Astrocyte (in vitro differentiated cells and primary cell): ENCODE results near the gene STARD8.
"Not testable (repeated sequence)": the region's sequence is repeated elsewhere in the genome, so short reads cannot be mapped to it uniquely, and the experiment has no call there.

Experiments
- EZH2 ChIP-seq: IDR thresholded peaks from 2 replicates; pipeline ENCODE4 v1.6.1; 2012; ENCODE audit warnings: mild to moderate bottlenecking, low read length, inconsistent platforms; ENCODE audit not compliant: insufficient read depth
- TF ChIP-seq, protein P1 (sequence below): IDR thresholded peaks from 2 replicates; pipeline ENCODE4 v1.5.1; 2011; ENCODE audit warnings: low read depth, mild to moderate bottlenecking, inconsistent platforms, low read length, moderate library complexity; ENCODE audit not compliant: insufficient read depth

DNA sequence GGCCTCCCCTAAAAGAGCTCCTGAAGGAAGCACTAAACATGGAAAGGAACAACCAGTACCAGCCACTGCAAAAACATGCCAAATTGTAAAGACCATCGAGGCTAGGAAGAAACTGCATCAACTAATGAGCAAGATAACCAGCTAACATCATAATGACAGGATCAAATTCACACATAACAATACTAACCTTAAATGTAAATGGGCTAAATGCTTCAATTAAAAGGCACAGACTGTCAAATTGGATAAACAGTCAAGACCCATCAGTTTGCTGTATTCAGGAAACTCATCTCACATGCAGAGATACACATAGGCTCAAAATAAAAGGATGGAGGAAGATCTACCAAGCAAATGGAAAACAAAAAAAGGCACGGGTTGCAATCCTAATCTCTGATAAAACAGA is 43.2 kb upstream of the STARD8 start:
- TF ChIP-seq, protein P1, sequence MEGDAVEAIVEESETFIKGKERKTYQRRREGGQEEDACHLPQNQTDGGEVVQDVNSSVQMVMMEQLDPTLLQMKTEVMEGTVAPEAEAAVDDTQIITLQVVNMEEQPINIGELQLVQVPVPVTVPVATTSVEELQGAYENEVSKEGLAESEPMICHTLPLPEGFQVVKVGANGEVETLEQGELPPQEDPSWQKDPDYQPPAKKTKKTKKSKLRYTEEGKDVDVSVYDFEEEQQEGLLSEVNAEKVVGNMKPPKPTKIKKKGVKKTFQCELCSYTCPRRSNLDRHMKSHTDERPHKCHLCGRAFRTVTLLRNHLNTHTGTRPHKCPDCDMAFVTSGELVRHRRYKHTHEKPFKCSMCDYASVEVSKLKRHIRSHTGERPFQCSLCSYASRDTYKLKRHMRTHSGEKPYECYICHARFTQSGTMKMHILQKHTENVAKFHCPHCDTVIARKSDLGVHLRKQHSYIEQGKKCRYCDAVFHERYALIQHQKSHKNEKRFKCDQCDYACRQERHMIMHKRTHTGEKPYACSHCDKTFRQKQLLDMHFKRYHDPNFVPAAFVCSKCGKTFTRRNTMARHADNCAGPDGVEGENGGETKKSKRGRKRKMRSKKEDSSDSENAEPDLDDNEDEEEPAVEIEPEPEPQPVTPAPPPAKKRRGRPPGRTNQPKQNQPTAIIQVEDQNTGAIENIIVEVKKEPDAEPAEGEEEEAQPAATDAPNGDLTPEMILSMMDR = not testable (repeated sequence)
- not testable (repeated sequence) for TF ChIP-seq EZH2
